NCI-H345 (cell line): ENCODE data around the gene MRPL21.

Experiments
- DNase-seq: peaks from one replicate; lab custom pipeline; 2025; lab: John Stamatoyannopoulos, UW

Gene MRPL21

GRCh38 chr11:68935066-68935465, 31.4 kb upstream of the MRPL21 start:
- no peak for DNase-seq

- DNase-seq, result no peak
Observed at GRCh38 chr11:68934666-68935065, 31.0 kb upstream of the MRPL21 start.

- no peak for DNase-seq
Observed at GRCh38 chr11:68934321-68934645, 30.7 kb upstream of the MRPL21 start.

- peak; percentile 66 for DNase-seq
Observed at GRCh38 chr11:68933605-68934320, 30.1 kb upstream of the MRPL21 start.

- no peak for DNase-seq
Observed at GRCh38 chr11:68932933-68933577, 29.4 kb upstream of the MRPL21 start.

GRCh38 chr11:68932358-68932757, 28.7 kb upstream of the MRPL21 start:
- DNase-seq, result no peak

GRCh38 chr11:68931911-68932310, 28.3 kb upstream of the MRPL21 start:
- DNase-seq, result no peak

GRCh38 chr11:68930991-68931855, 27.6 kb upstream of the MRPL21 start:
- no peak for DNase-seq

- DNase-seq, result no peak
Observed at GRCh38 chr11:68929706-68930570, 26.3 kb upstream of the MRPL21 start.

GRCh38 chr11:68929135-68929534, 25.5 kb upstream of the MRPL21 start:
- no peak for DNase-seq

- no peak for DNase-seq
Observed at GRCh38 chr11:68928136-68928880, 24.7 kb upstream of the MRPL21 start.

- DNase-seq, result no peak
Observed at GRCh38 chr11:68927280-68928135, 23.9 kb upstream of the MRPL21 start.

- DNase-seq, result no peak
Observed at GRCh38 chr11:68925611-68926010, 22.0 kb upstream of the MRPL21 start.

- no peak for DNase-seq
Observed at GRCh38 chr11:68924073-68924925, 20.7 kb upstream of the MRPL21 start.

GRCh38 chr11:68923614-68924013, 20.0 kb upstream of the MRPL21 start:
- DNase-seq, result no peak

GRCh38 chr11:68916439-68916838, 12.8 kb upstream of the MRPL21 start:
- no peak for DNase-seq

- no peak for DNase-seq
Observed at GRCh38 chr11:68914761-68915160, 11.1 kb upstream of the MRPL21 start.

GRCh38 chr11:68913188-68913587, 9.6 kb upstream of the MRPL21 start:
- DNase-seq, result no peak

- no peak for DNase-seq
Observed at GRCh38 chr11:68912254-68912653, 8.6 kb upstream of the MRPL21 start.
